IMR-90 (cell line): Measurements from ENCODE around the gene MYNN.

Source experiments
- BHLHE40 ChIP-seq: fragments of 150-350 bp; IDR thresholded peaks from 2 replicates; pipeline ENCODE4 v1.6.1; 2016; ENCODE audit warnings: mild to moderate bottlenecking, low read depth, low read length
- CEBPB ChIP-seq: IDR thresholded peaks from 2 replicates; pipeline ENCODE4 v1.6.1; 2012; ENCODE audit warnings: low read depth, low read length, improper control_type of control experiment
- CHD1 ChIP-seq: IDR thresholded peaks from 2 replicates; pipeline ENCODE4 v1.6.1; 2012; ENCODE audit warnings: low read depth, low read length, improper control_type of control experiment
- FOS ChIP-seq: fragments of 150-350 bp; IDR thresholded peaks from 2 replicates; pipeline ENCODE4 v1.6.1; 2016; ENCODE audit warnings: low read depth, low read length
- MAFK ChIP-seq: IDR thresholded peaks from 2 replicates; pipeline ENCODE4 v1.6.1; 2012; ENCODE audit warnings: low read depth, low read length, improper control_type of control experiment
- MXI1 ChIP-seq: IDR thresholded peaks from 2 replicates; pipeline ENCODE4 v1.6.1; 2012; ENCODE audit warnings: low read depth, mild to moderate bottlenecking, low read length, moderate library complexity, borderline replicate concordance
- POLR2A ChIP-seq: IDR thresholded peaks from 2 replicates; pipeline ENCODE4 v1.6.1; 2012; ENCODE audit warnings: mild to moderate bottlenecking, low read depth, low read length
- RAD21 ChIP-seq: IDR thresholded peaks from 2 replicates; pipeline ENCODE4 v1.6.1; 2012; ENCODE audit warnings: low read length, improper control_type of control experiment
- RCOR1 ChIP-seq: IDR thresholded peaks from 2 replicates; pipeline ENCODE4 v1.6.1; 2012; ENCODE audit warnings: mild to moderate bottlenecking, low read length, improper control_type of control experiment; ENCODE audit not compliant: insufficient replicate concordance
- RFX5 ChIP-seq: IDR thresholded peaks from 2 replicates; pipeline ENCODE4 v1.8.0; 2012; ENCODE audit warnings: low read depth, mild to moderate bottlenecking, low read length, moderate library complexity
- SMC3 ChIP-seq: fragments of 150-350 bp; IDR thresholded peaks from 2 replicates; pipeline ENCODE4 v1.6.1; 2016; ENCODE audit warnings: low read depth, mild to moderate bottlenecking, antibody characterized with exemption, low read length, moderate library complexity
- TF ChIP-seq, protein P1 (sequence below): conservative IDR thresholded peaks from 2 replicates; pipeline ENCODE4 v1.5.1; 2012; ENCODE audit warnings: mild to moderate bottlenecking, low read depth, low read length, improper control_type of control experiment
- TF ChIP-seq, protein P2 (sequence below): fragments of 150-350 bp; IDR thresholded peaks from 2 replicates; pipeline ENCODE4 v1.6.1; 2017; ENCODE audit warnings: mild to moderate bottlenecking, antibody characterized with exemption, low read length, low read depth

DNA sequence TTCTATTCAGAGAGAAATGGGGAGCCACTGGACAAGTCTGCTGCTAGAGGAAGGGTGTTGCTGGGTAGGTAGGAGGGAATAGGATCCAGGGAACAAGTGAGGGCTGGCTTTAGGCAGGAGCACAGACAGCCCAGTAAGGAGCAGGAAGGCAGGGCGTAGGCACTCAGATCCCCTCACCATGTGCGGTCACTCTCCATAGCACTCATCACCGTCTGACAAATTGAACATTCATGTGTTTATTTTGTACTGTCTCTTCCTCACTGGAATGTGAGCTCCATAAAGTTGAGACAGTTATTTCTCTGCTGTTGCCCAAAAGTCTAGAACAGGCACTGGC lies 63.7 kb downstream of the MYNN start:
- TF ChIP-seq, protein P1, sequence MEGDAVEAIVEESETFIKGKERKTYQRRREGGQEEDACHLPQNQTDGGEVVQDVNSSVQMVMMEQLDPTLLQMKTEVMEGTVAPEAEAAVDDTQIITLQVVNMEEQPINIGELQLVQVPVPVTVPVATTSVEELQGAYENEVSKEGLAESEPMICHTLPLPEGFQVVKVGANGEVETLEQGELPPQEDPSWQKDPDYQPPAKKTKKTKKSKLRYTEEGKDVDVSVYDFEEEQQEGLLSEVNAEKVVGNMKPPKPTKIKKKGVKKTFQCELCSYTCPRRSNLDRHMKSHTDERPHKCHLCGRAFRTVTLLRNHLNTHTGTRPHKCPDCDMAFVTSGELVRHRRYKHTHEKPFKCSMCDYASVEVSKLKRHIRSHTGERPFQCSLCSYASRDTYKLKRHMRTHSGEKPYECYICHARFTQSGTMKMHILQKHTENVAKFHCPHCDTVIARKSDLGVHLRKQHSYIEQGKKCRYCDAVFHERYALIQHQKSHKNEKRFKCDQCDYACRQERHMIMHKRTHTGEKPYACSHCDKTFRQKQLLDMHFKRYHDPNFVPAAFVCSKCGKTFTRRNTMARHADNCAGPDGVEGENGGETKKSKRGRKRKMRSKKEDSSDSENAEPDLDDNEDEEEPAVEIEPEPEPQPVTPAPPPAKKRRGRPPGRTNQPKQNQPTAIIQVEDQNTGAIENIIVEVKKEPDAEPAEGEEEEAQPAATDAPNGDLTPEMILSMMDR: no peak
- TF ChIP-seq MAFK (no peak), POLR2A (no peak), CEBPB (no peak), RAD21 (no peak), BHLHE40 (no peak), RFX5 (no peak), SMC3 (no peak), MXI1 (no peak), CHD1 (no peak), FOS (no peak), RCOR1 (no peak)
- TF ChIP-seq, protein P2, sequence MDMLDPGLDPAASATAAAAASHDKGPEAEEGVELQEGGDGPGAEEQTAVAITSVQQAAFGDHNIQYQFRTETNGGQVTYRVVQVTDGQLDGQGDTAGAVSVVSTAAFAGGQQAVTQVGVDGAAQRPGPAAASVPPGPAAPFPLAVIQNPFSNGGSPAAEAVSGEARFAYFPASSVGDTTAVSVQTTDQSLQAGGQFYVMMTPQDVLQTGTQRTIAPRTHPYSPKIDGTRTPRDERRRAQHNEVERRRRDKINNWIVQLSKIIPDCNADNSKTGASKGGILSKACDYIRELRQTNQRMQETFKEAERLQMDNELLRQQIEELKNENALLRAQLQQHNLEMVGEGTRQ: no peak
